Left lung (tissue), 10 donors: ENCODE results near the gene PPY. TPM values are rescaled to one million over a fixed set of nuclear protein-coding genes. Genes with fewer than 3 reads are reported as not detected.

Experiments
- ATAC-seq: fragments of 200-7000 bp; cut with Tn5 transposase; one replicate; pipeline ENCODE4 v1.9.1; 2020; ENCODE audit warnings: moderate library complexity
- DNase-seq, 4 donors: peaks; one replicate each; pipeline ENCODE4 v3.0.0-alpha.2; 2013 to 2020
- H3K27ac ChIP-seq, 2 donors: fragments of 200-600 bp; sonication (generic) in 1 of 2; one replicate each; pipeline versions ENCODE4 v1.5.0 to v1.8.0; 2020 to 2021
- H3K27me3 ChIP-seq, 2 donors: fragments of 200-600 bp; sonication (generic) in 1 of 2; one replicate each; pipeline versions ENCODE4 v1.5.0 to v1.8.0; 2020 to 2021
- H3K36me3 ChIP-seq, 2 donors: fragments of 200-600 bp; sonication (generic) in 1 of 2; one replicate each; pipeline versions ENCODE4 v1.5.0 to v1.8.0; 2020 to 2021
- H3K4me1 ChIP-seq, 2 donors: fragments of 200-600 bp; one replicate each; pipeline ENCODE4 v1.8.0; 2021
- H3K4me3 ChIP-seq, 2 donors: fragments of 200-600 bp; sonication (generic) in 1 of 2; one replicate each; pipeline versions ENCODE4 v1.5.0 to v1.8.0; 2020 to 2021; ENCODE audit warnings: mild to moderate bottlenecking in 1 of 2
- H3K9me3 ChIP-seq, 2 donors: fragments of 200-600 bp; sonication (generic) in 1 of 2; one replicate each; pipeline versions ENCODE4 v1.5.0 to v1.8.0; 2020 to 2021
- intact Hi-C, 2 donors: fragments of 100-400 bp; cut with DNase I; formaldehyde crosslinking; loops; one replicate each; pipeline versions ENCODE4 v1.11.2 to v1.14.2; 2022
- polyA plus RNA-seq, 6 donors: library from polyadenylated mRNA; unstranded; fragments of 120-200 nt; gene quantifications; one replicate each; pipeline ENCODE4 v1.2.1, GENCODE V29; 2013; ENCODE audit not compliant: insufficient read length in 6 of 6
- total RNA-seq, 2 donors: library from RNA; stranded (reverse); fragmentation: NEBNext Ultra II Directional; extraction: Animal tissue kit (Norgen Biotek cat#: 25700); gene quantifications; one replicate each; pipeline ENCODE4 v1.2.1, GENCODE V29; 2021
- TF ChIP-seq, protein P1 (sequence below), 2 donors: fragments of 200-600 bp; sonication (generic) in 1 of 2; IDR thresholded peaks; one replicate each; pipeline versions ENCODE4 v1.5.0 to v1.8.0; 2021; ENCODE audit warnings: antibody characterized with exemption in 2 of 2
- donor health status: DM: no; HTN: yes; CAD: no.
- donor health status: DM: no; HTN: no; CAD: no.

Gene PPY
- total and polyA plus RNA-seq, 8 donors, result 0.36 to 4.9 (median 1.5) TPM; not detected in 2

DNA sequence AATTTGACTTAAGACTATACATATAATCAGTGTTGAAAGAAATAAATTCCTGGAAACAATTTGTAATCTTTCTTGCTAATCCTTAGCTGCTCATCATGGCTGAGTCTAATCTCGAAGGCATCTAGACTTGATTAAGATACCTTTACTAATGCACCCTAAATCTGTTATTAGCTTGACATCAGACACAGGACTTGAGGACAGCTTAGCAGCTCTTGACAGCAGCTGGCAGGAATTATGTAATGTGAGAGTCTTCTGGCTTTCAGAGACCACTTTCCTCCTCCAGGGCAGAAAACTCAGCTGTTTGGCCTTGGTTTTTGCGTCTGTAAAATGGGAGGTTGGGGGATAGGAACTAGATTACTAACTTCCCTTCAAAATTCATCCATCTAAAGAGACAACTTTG is 27.8 kb downstream of the PPY start:
- TF ChIP-seq, protein P1, sequence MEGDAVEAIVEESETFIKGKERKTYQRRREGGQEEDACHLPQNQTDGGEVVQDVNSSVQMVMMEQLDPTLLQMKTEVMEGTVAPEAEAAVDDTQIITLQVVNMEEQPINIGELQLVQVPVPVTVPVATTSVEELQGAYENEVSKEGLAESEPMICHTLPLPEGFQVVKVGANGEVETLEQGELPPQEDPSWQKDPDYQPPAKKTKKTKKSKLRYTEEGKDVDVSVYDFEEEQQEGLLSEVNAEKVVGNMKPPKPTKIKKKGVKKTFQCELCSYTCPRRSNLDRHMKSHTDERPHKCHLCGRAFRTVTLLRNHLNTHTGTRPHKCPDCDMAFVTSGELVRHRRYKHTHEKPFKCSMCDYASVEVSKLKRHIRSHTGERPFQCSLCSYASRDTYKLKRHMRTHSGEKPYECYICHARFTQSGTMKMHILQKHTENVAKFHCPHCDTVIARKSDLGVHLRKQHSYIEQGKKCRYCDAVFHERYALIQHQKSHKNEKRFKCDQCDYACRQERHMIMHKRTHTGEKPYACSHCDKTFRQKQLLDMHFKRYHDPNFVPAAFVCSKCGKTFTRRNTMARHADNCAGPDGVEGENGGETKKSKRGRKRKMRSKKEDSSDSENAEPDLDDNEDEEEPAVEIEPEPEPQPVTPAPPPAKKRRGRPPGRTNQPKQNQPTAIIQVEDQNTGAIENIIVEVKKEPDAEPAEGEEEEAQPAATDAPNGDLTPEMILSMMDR (IDR thresholded peaks at IDR 0.05), result no peak
- Histone ChIP-seq H3K4me1 (peaks cover 5 to 6% of the 10 kb centered on the region in 2 donors), H3K36me3 (no peaks in the 10 kb centered on the region), H3K9me3 (no peaks in the 10 kb centered on the region), H3K27me3 (peaks cover 0 to 56% of the 10 kb centered on the region in 2 donors), H3K4me3 (no peak overlapping the region), H3K27ac (no peak overlapping the region)
- intact Hi-C loops, result no loop called here
- DNase-seq (no peak), ATAC-seq (no peak)

DNA sequence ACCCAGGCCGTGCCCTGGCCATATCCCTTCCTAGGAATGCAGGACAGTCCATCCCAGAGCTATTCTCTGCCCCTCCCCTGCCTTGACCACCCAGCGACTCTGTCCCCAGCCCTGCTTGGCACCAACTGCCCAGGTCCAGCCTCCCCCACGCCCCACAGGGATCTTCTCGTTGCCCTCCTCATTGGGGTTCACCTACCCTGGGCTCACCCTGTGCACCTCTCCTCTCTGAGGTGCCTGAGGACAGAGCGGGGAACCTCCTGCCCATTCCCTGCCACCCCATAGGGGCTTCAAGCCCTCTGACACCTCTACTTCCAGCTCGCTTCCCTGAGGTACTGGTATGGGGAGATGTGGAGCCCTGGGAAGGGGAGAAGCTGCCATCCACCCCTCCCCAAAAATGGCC is 28.7 kb downstream of the PPY start:
- intact Hi-C loops, result no loop called here
- ATAC-seq, result no peak
- H3K27me3 ChIP-seq, result peaks cover 3 to 57% of the 10 kb centered on the region in 2 donors

GRCh38 chr17:43912635-43913304 is 29.5 kb downstream of the PPY start:
- intact Hi-C loops, result no loop called here
- Histone ChIP-seq H3K36me3 (no peaks in the 10 kb centered on the region), H3K27ac (no peak overlapping the region), H3K9me3 (no peaks in the 10 kb centered on the region), H3K27me3 (peaks cover 10 to 57% of the 10 kb centered on the region in 2 donors), H3K4me1 (peaks cover 4 to 10% of the 10 kb centered on the region in 2 donors), H3K4me3 (no peak overlapping the region)
- TF ChIP-seq, protein P1 (IDR thresholded peaks at IDR 0.05), result no peak
- ATAC-seq (no peak), DNase-seq (no peak)

More for the DNA sequence above, 28.7 kb downstream of the PPY start:
- no peak overlapping the region for H3K4me3 ChIP-seq
- no peak for DNase-seq
- peaks cover 5 to 6% of the 10 kb centered on the region in 2 donors for H3K4me1 ChIP-seq
- no peak overlapping the region for H3K27ac ChIP-seq
- TF ChIP-seq, protein P1 (IDR thresholded peaks at IDR 0.05), result no peak
- H3K36me3 ChIP-seq, result no peaks in the 10 kb centered on the region
- no peaks in the 10 kb centered on the region for H3K9me3 ChIP-seq

DNA sequence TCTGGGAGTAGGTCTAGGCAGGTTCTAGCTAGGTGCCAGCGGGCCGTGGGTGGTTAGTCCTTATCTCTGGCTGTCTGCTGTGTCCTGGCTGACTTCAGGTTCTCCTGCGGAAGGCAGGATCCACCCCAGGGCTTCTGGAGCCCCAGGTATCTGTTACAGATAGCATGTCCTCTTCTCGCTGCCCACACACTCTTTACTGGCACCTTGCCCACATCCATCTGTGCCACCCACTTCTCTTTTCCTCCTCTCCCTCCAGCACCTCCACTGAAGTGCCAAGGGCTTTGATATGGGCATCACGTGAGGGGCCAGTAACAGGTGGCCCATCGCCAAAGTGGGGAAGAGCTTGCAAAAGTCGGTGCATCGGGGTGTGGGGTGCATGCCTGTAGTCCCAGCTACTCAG is 30.4 kb downstream of the PPY start:
- no peak for ATAC-seq
- intact Hi-C loops, result no loop called here
- peaks cover 0 to 16% of the 10 kb centered on the region in 2 donors for H3K4me1 ChIP-seq
- H3K36me3 ChIP-seq, result no peaks in the 10 kb centered on the region
- no peaks in the 10 kb centered on the region for H3K9me3 ChIP-seq
- no peak overlapping the region for H3K27ac ChIP-seq
- H3K27me3 ChIP-seq, result peaks cover 19 to 57% of the 10 kb centered on the region in 2 donors
- TF ChIP-seq, protein P1 (IDR thresholded peaks at IDR 0.05), result no peak
- DNase-seq, result no peak
- no peak overlapping the region for H3K4me3 ChIP-seq

GRCh38 chr17:43909537-43910231 is 32.6 kb downstream of the PPY start:
- Histone ChIP-seq H3K4me1 (peaks cover 6 to 27% of the 10 kb centered on the region in 2 donors), H3K27me3 (peaks cover 39 to 67% of the 10 kb centered on the region in 2 donors), H3K27ac (no peak overlapping the region), H3K36me3 (no peaks in the 10 kb centered on the region), H3K9me3 (no peaks in the 10 kb centered on the region), H3K4me3 (no peak overlapping the region)
- DNase-seq (no peak), ATAC-seq (no peak)
- TF ChIP-seq, protein P1 (IDR thresholded peaks at IDR 0.05), result no peak
- intact Hi-C loops, result no loop called here
